Choroid plexus epithelial cell (primary cell): ENCODE results near the gene MMAA.
"Not testable (repeated sequence)": the region's sequence is repeated elsewhere in the genome, so short reads cannot be mapped to it uniquely, and the experiment has no call there.

Experiments
- DNase-seq: peaks from one replicate; pipeline ENCODE4 v3.0.0-alpha.2; 2010; ENCODE audit warnings: low read depth
- H3K4me3 ChIP-seq: 2 replicates; pipeline ENCODE4 v1.5.1; 2011; ENCODE audit warnings: low read depth, mild to moderate bottlenecking, control low read depth, low read length, moderate library complexity
- TF ChIP-seq, protein P1 (sequence below): conservative IDR thresholded peaks from 2 replicates; pipeline ENCODE4 v1.5.1; 2011; ENCODE audit warnings: low read depth, mild to moderate bottlenecking, control low read depth, inconsistent platforms, low read length, moderate library complexity

Gene MMAA

DNA sequence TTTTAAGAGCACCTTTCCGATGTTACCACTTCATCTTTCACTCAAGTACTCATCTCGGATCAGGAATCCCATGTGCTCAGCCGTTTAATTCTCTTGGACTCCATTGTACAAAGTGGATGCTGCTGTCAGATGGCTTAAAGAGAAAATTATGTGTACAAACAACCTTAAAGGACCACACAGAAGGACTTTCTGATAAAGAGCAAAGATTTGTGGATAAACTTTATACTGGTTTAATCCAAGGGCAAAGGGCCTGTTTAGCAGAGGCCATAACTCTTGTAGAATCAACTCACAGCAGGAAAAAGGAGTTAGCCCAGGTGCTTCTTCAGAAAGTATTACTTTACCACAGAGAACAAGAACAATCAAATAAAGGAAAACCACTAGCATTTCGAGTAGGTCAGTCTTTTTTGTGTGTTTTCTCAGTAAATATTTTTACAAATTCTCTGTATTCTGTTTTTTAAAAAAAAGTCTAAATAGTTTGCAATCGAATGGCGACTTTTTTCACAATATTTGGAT is 20.1 kb downstream of the MMAA start:
- DNase-seq, result no peak
- H3K4me3 ChIP-seq, result no peak overlapping the region
- TF ChIP-seq, protein P1, sequence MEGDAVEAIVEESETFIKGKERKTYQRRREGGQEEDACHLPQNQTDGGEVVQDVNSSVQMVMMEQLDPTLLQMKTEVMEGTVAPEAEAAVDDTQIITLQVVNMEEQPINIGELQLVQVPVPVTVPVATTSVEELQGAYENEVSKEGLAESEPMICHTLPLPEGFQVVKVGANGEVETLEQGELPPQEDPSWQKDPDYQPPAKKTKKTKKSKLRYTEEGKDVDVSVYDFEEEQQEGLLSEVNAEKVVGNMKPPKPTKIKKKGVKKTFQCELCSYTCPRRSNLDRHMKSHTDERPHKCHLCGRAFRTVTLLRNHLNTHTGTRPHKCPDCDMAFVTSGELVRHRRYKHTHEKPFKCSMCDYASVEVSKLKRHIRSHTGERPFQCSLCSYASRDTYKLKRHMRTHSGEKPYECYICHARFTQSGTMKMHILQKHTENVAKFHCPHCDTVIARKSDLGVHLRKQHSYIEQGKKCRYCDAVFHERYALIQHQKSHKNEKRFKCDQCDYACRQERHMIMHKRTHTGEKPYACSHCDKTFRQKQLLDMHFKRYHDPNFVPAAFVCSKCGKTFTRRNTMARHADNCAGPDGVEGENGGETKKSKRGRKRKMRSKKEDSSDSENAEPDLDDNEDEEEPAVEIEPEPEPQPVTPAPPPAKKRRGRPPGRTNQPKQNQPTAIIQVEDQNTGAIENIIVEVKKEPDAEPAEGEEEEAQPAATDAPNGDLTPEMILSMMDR, result no peak

DNA sequence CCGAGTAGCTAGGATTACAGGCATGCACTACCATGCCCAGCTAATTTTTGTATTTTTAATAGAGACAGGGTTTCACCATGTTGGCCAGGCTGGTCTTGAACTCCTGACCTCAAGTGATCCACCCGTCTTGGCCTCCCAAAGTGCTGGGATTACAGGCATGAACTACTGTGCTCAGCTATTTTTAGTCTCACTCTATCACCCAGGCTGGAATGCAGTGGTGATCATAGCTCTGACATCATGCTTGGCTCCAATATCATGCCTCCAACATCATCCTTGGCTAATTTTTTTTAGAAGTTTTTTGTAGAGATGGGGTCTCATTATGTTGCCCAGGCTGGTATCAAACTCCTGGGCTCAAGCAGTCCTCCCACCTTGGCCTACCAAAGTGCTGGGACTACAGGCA is 21.1 kb downstream of the MMAA start:
- DNase-seq, result peak; percentile 82
- not testable (repeated sequence) for H3K4me3 ChIP-seq

DNA sequence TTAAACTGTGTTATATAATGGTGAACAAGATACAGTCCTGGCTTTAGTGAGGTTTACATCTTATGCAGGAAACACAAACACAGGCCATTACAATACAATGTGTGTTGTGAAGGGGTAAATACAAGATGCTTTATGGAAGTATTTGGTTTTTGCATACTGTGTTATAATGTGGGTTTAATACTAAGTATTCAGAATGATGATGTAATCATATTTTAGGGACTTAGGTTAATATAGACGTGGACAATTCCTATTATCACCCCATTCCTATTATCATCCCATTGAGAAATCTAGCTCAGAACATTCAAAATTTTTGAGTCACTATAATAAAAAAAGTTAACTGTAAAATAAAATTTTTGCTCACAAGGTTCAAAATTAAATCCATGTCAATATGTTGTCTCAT is 24.1 kb downstream of the MMAA start:
- TF ChIP-seq, protein P1, result no peak
- DNase-seq, result no peak
- no peak overlapping the region for H3K4me3 ChIP-seq

DNA sequence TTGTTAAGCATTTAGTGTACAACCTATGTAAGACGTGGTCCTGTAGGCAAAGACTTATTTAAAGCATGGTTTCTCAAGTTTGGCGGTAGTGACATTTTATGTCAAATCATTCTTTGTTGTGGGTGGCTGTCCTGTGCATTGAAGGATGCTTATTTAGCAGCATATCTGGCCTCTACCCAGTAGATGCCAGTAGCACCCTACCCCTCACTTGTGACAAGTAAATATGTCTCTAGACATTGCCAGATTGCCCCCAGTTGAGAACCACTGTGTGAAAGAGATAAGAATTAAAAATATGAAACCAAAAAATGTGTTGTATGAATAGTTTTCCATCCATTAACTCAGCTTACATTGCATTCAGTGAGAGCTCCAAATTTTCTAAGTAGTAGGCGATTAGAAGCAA is 25.5 kb downstream of the MMAA start:
- no peak overlapping the region for H3K4me3 ChIP-seq
- peak; percentile 14 for DNase-seq
- TF ChIP-seq, protein P1, result no peak

DNA sequence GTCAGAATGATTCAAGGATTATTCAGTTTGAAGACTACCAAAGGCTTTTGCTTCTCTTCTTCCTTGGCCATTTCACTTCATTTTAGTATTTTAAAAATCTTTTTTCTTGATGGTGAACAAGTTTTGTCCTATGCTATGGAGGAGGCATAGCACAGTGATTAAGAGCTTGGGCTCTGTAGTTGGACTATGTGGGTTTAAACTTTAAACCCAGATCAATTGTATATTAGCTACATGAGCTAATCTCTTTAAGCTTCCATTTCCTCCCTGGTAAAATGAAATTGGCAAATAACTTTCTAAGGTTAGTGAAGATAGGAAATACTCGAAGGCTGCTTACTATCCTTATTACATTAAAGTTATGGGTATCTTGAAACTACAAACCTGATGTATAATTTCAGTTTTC is 37.0 kb downstream of the MMAA start:
- no peak overlapping the region for H3K4me3 ChIP-seq
- no peak for DNase-seq
- TF ChIP-seq, protein P1, result no peak

DNA sequence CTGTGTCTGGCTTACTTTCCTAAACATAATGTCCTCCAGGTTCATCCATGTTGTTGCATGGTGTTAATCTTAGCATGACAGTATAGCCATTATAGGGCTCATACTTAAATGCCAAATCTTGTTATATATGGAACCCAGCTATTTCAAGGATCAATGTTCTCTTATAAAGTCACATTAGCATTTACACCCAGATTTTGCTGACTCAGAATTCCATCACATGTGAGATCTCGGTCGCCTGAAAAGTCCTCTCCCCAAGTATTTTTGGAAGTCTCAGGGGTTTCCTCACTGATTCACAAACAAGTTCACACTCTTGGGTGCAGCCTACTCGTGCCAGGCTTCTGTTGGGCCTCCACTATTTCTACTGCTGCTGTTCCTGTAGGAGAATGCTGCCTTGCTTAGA is 40.9 kb downstream of the MMAA start:
- DNase-seq, result no peak
- TF ChIP-seq, protein P1, result no peak
- no peak overlapping the region for H3K4me3 ChIP-seq

DNA sequence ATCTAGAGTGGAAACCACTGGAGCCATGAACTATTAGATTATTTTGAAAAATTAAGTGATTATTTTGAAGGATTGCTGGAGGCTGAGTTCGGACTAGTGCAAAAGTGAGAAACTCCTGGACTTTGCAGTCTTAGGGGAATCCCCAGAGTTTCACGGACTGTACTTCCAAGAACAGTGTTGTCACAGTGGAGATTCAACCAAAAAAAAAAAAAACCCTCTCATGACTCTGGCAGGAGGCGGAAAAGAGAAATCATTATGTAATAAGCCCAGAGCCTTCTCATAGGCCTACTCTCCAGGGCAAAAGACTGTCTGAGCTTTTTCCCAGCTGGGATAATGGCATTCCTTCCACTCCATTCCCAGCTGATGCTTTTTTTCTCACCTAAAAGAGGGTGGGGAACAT is 44.0 kb downstream of the MMAA start:
- DNase-seq, result no peak
- TF ChIP-seq, protein P1, result no peak
- no peak overlapping the region for H3K4me3 ChIP-seq

DNA sequence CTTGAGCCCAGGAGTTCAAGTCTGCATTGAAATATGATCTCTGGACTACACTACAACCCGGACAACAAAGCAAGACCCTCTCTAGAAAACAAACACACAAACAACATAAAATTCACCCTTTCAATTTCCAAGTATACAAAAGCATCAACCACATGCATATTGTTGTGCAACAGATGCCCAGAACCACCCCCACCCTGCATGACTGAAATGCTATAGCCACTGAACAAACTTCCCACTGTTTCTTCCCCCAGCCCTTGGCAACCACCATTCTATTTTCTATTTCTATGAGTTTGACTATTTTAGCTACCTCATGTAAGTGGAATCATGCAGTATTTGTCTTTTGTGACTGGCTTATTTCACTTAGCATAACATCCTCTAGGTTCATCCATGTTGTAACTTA is 46.6 kb downstream of the MMAA start:
- TF ChIP-seq, protein P1, result no peak

More for the DNA sequence above, 46.6 kb downstream of the MMAA start:
- H3K4me3 ChIP-seq, result no peak overlapping the region
- peak; percentile 12 for DNase-seq
